Adrenal gland (tissue), 12 donors: Measurements from ENCODE around the gene AREG. TPM values are rescaled to one million over a fixed set of nuclear protein-coding genes. Genes with fewer than 3 reads are reported as not detected.

ENCODE experiments used
- DNase-seq, 7 donors: peaks; one replicate each; pipeline ENCODE4 v3.0.0-alpha.2; 2019 to 2020
- H3K27ac ChIP-seq, 5 donors: fragments of 200-600 bp; sonication (generic) in 4 of 5; 1 replicate in 3 of 5; 2 replicates in 2 of 5; pipeline versions ENCODE4 v1.5.1 to v1.8.0; 2016 to 2020; ENCODE audit warnings: mild to moderate bottlenecking in 1 of 5
- H3K27me3 ChIP-seq: fragments of 200-600 bp; 2 replicates; pipeline ENCODE4 v1.8.0; 2021
- H3K36me3 ChIP-seq, 2 donors: fragments of 200-600 bp; replicated peaks in 1 of 2; 1 replicate in 1 of 2; 2 replicates in 1 of 2; pipeline versions ENCODE4 v1.5.1 to v1.8.0; 2018 to 2022
- H3K4me1 ChIP-seq, 2 donors: fragments of 200-600 bp; replicated peaks in 1 of 2; 1 replicate in 1 of 2; 2 replicates in 1 of 2; pipeline versions ENCODE4 v1.5.1 to v1.8.0; 2018 to 2021
- H3K4me3 ChIP-seq, 4 donors: fragments of 200-600 bp; sonication (generic) in 3 of 4; one replicate each; pipeline ENCODE4 v1.5.1; 2016 to 2018
- H3K9me3 ChIP-seq, 3 donors: fragments of 200-600 bp; sonication (generic) in 1 of 3; replicated peaks in 1 of 3; 1 replicate in 2 of 3; 2 replicates in 1 of 3; pipeline versions ENCODE4 v1.5.1 to v1.8.0; 2016 to 2021
- POLR2A ChIP-seq, 2 donors: fragments of 450-650 bp; IDR thresholded peaks; one replicate each; pipeline ENCODE4 v1.6.1; 2017; ENCODE audit warnings: antibody characterized with exemption in 2 of 2, mild to moderate bottlenecking in 2 of 2, moderate library complexity in 1 of 2
- WGBS, 4 donors: extraction: QIAGEN DNeasy Blood & Tissue Kit in 2 of 4; methylation state at CpG; one replicate each; pipeline versions ENCODE4 v1.1.5 to v1.1.7; 2013 to 2017; 5-methylcytosine and 5-hydroxymethylcytosine counted together
- intact Hi-C, 2 donors: fragments of 100-400 bp; cut with DNase I; formaldehyde crosslinking; loops; one replicate each; pipeline versions ENCODE4 v1.14.1 to v1.15.0; 2022 to 2023
- polyA plus RNA-seq, 3 donors: library from polyadenylated mRNA; stranded (reverse); fragments of 200-250 nt in 2 of 3; fragments of 350-450 nt in 1 of 3; fragmentation: Illumina TruSeq in 1 of 3; extraction: RNeasy Lipid Tissue Mini Kit (QIAGEN cat#74804) in 1 of 3; gene quantifications; one replicate each; pipeline ENCODE4 v1.2.3, GENCODE V29; 2013 to 2014
- total RNA-seq, 9 donors: library from RNA; depleted of rRNA in 4 of 9; stranded (reverse); fragments of >200 nt in 4 of 9; fragments of 120-200 nt in 1 of 9; fragmentation: NEBNext Ultra II Directional in 1 of 9; extraction: Animal tissue kit (Norgen Biotek cat#: 25700) in 1 of 9; gene quantifications; one replicate each; pipeline versions ENCODE4 v1.1.0 to v1.2.4, GENCODE V29; 2013 to 2023
- TF ChIP-seq, protein P1 (sequence below), 6 experiments: fragments of 450-650 bp in 4 of 6; fragments of 200-600 bp in 2 of 6; sonication (generic) in 1 of 6; IDR thresholded peaks; 1 replicate in 5 of 6; 2 replicates in 1 of 6; pipeline versions ENCODE4 v1.5.1 to v1.8.0; 2016 to 2021; ENCODE audit warnings: antibody characterized with exemption in 6 of 6, mild to moderate bottlenecking in 2 of 6, moderate library complexity in 1 of 6
- donor health status: healthy with polysubstance abuse.
- donor health status: Bipolar disorder and iron deficiency.
- donor health status: DM: yes; HTN: yes; CAD: no.
- donor health status: DM: no; HTN: no; CAD: no.
- donor health status: DM: no; HTN: no; CAD: no.
- donor health status: DM: yes; HTN: yes; CAD: no.

Gene AREG
- total and polyA plus RNA-seq, 12 donors, result 0.32 to 4.8 (median 0.98) TPM; not detected in 3

GRCh38 chr4:74487771-74488170 lies 42.8 kb downstream of the AREG start:
- Histone ChIP-seq H3K4me1 (no peaks in the 10 kb centered on the region), H3K4me3 (no peak overlapping the region), H3K9me3 (no peaks in the 10 kb centered on the region), H3K27ac (no peak overlapping the region), H3K36me3 (no peaks in the 10 kb centered on the region), H3K27me3 (no peaks in the 10 kb centered on the region)
- WGBS, 4 donors, result 71 to 81% (median 76%) methylated on average over 1 of the region's 1 CpG
- TF ChIP-seq POLR2A (IDR thresholded peaks at IDR 0.05), result no peak
- TF ChIP-seq, protein P1, sequence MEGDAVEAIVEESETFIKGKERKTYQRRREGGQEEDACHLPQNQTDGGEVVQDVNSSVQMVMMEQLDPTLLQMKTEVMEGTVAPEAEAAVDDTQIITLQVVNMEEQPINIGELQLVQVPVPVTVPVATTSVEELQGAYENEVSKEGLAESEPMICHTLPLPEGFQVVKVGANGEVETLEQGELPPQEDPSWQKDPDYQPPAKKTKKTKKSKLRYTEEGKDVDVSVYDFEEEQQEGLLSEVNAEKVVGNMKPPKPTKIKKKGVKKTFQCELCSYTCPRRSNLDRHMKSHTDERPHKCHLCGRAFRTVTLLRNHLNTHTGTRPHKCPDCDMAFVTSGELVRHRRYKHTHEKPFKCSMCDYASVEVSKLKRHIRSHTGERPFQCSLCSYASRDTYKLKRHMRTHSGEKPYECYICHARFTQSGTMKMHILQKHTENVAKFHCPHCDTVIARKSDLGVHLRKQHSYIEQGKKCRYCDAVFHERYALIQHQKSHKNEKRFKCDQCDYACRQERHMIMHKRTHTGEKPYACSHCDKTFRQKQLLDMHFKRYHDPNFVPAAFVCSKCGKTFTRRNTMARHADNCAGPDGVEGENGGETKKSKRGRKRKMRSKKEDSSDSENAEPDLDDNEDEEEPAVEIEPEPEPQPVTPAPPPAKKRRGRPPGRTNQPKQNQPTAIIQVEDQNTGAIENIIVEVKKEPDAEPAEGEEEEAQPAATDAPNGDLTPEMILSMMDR (IDR thresholded peaks at IDR 0.05), result no peak
- no peak for DNase-seq
- intact Hi-C loops, result no loop called here

DNA sequence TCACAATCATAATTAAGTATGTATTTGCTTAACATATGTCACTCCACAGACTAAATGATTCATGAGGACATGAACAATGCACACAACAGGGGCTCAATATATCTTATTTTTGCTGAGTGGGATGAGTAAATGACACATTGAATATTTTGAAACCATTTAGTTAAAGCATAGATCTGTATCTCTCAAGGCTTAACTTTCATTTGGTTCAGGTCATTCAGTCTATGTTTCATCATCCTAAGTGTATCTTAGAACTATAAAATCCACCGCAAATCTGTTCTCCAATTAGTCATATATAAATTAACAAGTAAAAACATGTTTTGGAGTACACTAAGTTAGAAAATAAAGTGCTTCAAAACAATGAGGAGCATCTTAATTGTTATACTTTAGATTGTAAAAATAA lies 45.8 kb downstream of the AREG start:
- H3K9me3 ChIP-seq, result no peaks in the 10 kb centered on the region
- no peaks in the 10 kb centered on the region for H3K4me1 ChIP-seq
- TF ChIP-seq, protein P1 (IDR thresholded peaks at IDR 0.05), result no peak
- TF ChIP-seq POLR2A (IDR thresholded peaks at IDR 0.05), result no peak
- H3K4me3 ChIP-seq, result no peak overlapping the region
- no peak for DNase-seq
- no peak overlapping the region for H3K27ac ChIP-seq
- 81 to 96% (median 84%) methylated on average over 1 of the region's 1 CpG for WGBS, 4 donors
- no peaks in the 10 kb centered on the region for H3K27me3 ChIP-seq
- H3K36me3 ChIP-seq, result no peaks in the 10 kb centered on the region
- intact Hi-C loops, result no loop called here

- TF ChIP-seq, protein P1 (IDR thresholded peaks at IDR 0.05), result no peak
- no peak for TF ChIP-seq POLR2A (IDR thresholded peaks at IDR 0.05)
- no peak overlapping the region for H3K4me3 ChIP-seq
- no peak overlapping the region for H3K27ac ChIP-seq
- intact Hi-C loops, result no loop called here
- H3K9me3 ChIP-seq, result no peaks in the 10 kb centered on the region
- no peaks in the 10 kb centered on the region for H3K27me3 ChIP-seq
- WGBS, 4 donors, result 48 to 88% (median 79%) methylated on average over 2 to 4 of the region's 4 CpGs
- no peaks in the 10 kb centered on the region for H3K4me1 ChIP-seq
- DNase-seq, result no peak
- H3K36me3 ChIP-seq, result no peaks in the 10 kb centered on the region
These were observed 55.2 kb downstream of the AREG start for GRCh38 chr4:74499986-74500781.

DNA sequence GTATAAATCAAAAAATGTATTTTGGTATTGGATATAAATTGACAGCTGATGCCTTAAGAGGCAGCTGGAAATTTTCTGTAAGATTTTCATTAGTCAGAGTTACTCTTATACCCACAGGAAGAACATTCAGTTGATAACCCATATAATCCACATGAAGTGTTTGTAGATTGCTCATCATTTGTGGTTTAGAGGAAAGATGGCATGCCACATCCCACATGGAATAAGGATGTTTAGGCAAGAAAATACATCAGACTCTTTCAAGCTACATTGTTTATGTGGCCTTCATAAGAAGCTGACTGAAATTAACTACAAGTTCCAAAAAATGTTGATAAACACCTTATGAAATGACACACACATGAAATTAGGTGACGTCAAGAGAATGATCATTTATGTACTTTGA lies 56.6 kb downstream of the AREG start:
- Histone ChIP-seq H3K4me3 (no peak overlapping the region), H3K36me3 (no peaks in the 10 kb centered on the region), H3K9me3 (no peaks in the 10 kb centered on the region), H3K4me1 (no peaks in the 10 kb centered on the region), H3K27ac (no peak overlapping the region), H3K27me3 (no peaks in the 10 kb centered on the region)
- WGBS, 4 donors, result 72 to 89% (median 75%) methylated on average over 1 of the region's 1 CpG
- intact Hi-C loops, result no loop called here
- TF ChIP-seq POLR2A (IDR thresholded peaks at IDR 0.05), result no peak
- TF ChIP-seq, protein P1 (IDR thresholded peaks at IDR 0.05), result no peak
- DNase-seq, result no peak
